ENCODE data around the gene EGFR. TPM values are rescaled to one million over a fixed set of nuclear protein-coding genes. Genes with fewer than 3 reads are reported as not detected.

Gene EGFR
- polyA plus RNA-seq, 1 of the 3 experiments (the other 2 are of a cell fraction): 37.6 TPM

- H3K9me3 ChIP-seq: no peaks in the 10 kb centered on the region
- H3K27me3 ChIP-seq (ENCODE audit: insufficient read depth): no peaks in the 10 kb centered on the region
- peaks cover 61 to 70% of the 10 kb centered on the region in 2 experiments for H3K4me1 ChIP-seq (ENCODE audit: control insufficient read depth in 1 of 2, insufficient read depth in 2 of 2, low read depth in 1 of 2, low read length in 1 of 2)
- H3K4me3 ChIP-seq (ENCODE audit: low read depth in 2 of 2, low read length in 1 of 2): no peak overlapping the region
- H3F3A ChIP-seq (replicated peaks; ENCODE audit: insufficient read depth): peaks cover 36% of the 10 kb centered on the region
- H3K9me2 ChIP-seq: no peaks in the 10 kb centered on the region
- POLR2A ChIA-PET: no interaction called here
- no peak overlapping the region for H2AFZ ChIP-seq (ENCODE audit: low read depth)
- no peak overlapping the region for H3K9ac ChIP-seq
- peaks cover 100% of the 10 kb centered on the region for H3K79me2 ChIP-seq (ENCODE audit: insufficient read depth)
- H3K4me2 ChIP-seq: peak overlapping the region; percentile 62
- peaks cover 60% of the 10 kb centered on the region for H4K20me1 ChIP-seq (ENCODE audit: insufficient read depth)
- CTCF ChIA-PET: interaction anchor here (1.2 to 1.7 kb wide), 2 partner anchors 58 to 147 kb away, joined by 3 to 7 read pairs; no protein-coding TSS in a partner anchor
- H3K36me3 ChIP-seq (replicated peaks in 1 of 2; ENCODE audit: control insufficient read depth in 1 of 2, insufficient read depth in 2 of 2, low read length in 1 of 2): peaks cover 0 to 9% of the 10 kb centered on the region in 2 experiments
- H3K27ac ChIP-seq (ENCODE audit: low read depth in 2 of 2, low read length in 1 of 2): peak overlapping the region; percentile 3 to 69; a peak in 2 of 4 replicates
- WGBS (ENCODE audit: low lambda C conversion rate): 90% methylated on average over 4 of the region's 4 CpGs
- no peak for TF ChIP-seq IRF3 (IDR thresholded peaks at IDR 0.05; ENCODE audit: low read depth, low read length)
- TF ChIP-seq YY1 (IDR thresholded peaks at IDR 0.05; ENCODE audit: low read depth): no peak
- TF ChIP-seq RXRA (IDR thresholded peaks at IDR 0.05; ENCODE audit: borderline replicate concordance, low read depth): peak; percentile 73; the same call in 1 of the 2 replicates
- no peak; the same call in 1 of the 2 replicates for TF ChIP-seq TEAD4 (IDR thresholded peaks at IDR 0.05; ENCODE audit: borderline replicate concordance, insufficient read depth)
- peak; percentile 71; the same call in 1 of the 2 replicates for TF ChIP-seq FOSL2 (IDR thresholded peaks at IDR 0.05; ENCODE audit: borderline replicate concordance, low read depth)
- no peak for TF ChIP-seq EP300 (IDR thresholded peaks at IDR 0.05; ENCODE audit: borderline replicate concordance in 1 of 2, low read depth in 1 of 2, low read length in 1 of 2)
- TF ChIP-seq POLR2AphosphoS5 (IDR thresholded peaks at IDR 0.05; ENCODE audit: low read depth, low read length): peak; percentile 26; the same call in 1 of the 2 replicates
- no peak for TF ChIP-seq EZH2phosphoT487 (IDR thresholded peaks at IDR 0.05; ENCODE audit: borderline replicate concordance, low read depth)
- TF ChIP-seq TCF12 (IDR thresholded peaks at IDR 0.05): peak; percentile 74
- TF ChIP-seq PBX3 (IDR thresholded peaks at IDR 0.05): peak; percentile 70
- peak; percentile 81 for TF ChIP-seq NFIC (IDR thresholded peaks at IDR 0.05; ENCODE audit: borderline replicate concordance)
- TF ChIP-seq JUND (IDR thresholded peaks at IDR 0.05): peak; percentile 81
- peak; percentile 32; the same call in 1 of the 2 replicates for TF ChIP-seq MEF2A (IDR thresholded peaks at IDR 0.05; ENCODE audit: borderline replicate concordance, low read depth)
- no peak for TF ChIP-seq ELF1 (IDR thresholded peaks at IDR 0.05)
- DNase-seq: no peak
Observed at GRCh38 chr7:55107946-55108345, 89.1 kb downstream of the EGFR start.

- Histone ChIP-seq H3F3A (replicated peaks; ENCODE audit: insufficient read depth) (peaks cover 34% of the 10 kb centered on the region), H3K36me3 (replicated peaks in 1 of 2; ENCODE audit: control insufficient read depth in 1 of 2, insufficient read depth in 2 of 2, low read length in 1 of 2) (peaks cover 0 to 4% of the 10 kb centered on the region in 2 experiments), H3K4me1 (ENCODE audit: control insufficient read depth in 1 of 2, insufficient read depth in 2 of 2, low read depth in 1 of 2, low read length in 1 of 2) (peaks cover 61 to 65% of the 10 kb centered on the region in 2 experiments), H3K4me2 (peak overlapping the region; percentile 62), H3K79me2 (ENCODE audit: insufficient read depth) (peaks cover 100% of the 10 kb centered on the region), H3K9ac (no peak overlapping the region), H4K20me1 (ENCODE audit: insufficient read depth) (peaks cover 60% of the 10 kb centered on the region), H3K9me3 (no peaks in the 10 kb centered on the region), H3K27ac (ENCODE audit: low read depth in 2 of 2, low read length in 1 of 2) (peak overlapping the region; percentile 3 to 69; a peak in 2 of 4 replicates), H3K4me3 (ENCODE audit: low read depth in 2 of 2, low read length in 1 of 2) (no peak overlapping the region), H3K27me3 (ENCODE audit: insufficient read depth) (no peaks in the 10 kb centered on the region), H2AFZ (ENCODE audit: low read depth) (no peak overlapping the region), H3K9me2 (no peaks in the 10 kb centered on the region)
- no peak for DNase-seq
- ChIA-PET CTCF (interaction anchor here (1.2 to 1.7 kb wide), 2 partner anchors 59 to 147 kb away, joined by 3 to 7 read pairs; no protein-coding TSS in a partner anchor), POLR2A (no interaction called here)
- WGBS (ENCODE audit: low lambda C conversion rate): 97% methylated on average over 5 of the region's 5 CpGs
- no peak for TF ChIP-seq ELF1 (IDR thresholded peaks at IDR 0.05)
- TF ChIP-seq NRF1 (IDR thresholded peaks at IDR 0.05; ENCODE audit: low read depth, low read length): no peak
- TF ChIP-seq CHD2 (IDR thresholded peaks at IDR 0.05; ENCODE audit: low read length, partially characterized antibody): no peak
- no peak for TF ChIP-seq RXRA (IDR thresholded peaks at IDR 0.05; ENCODE audit: borderline replicate concordance, low read depth)
- TF ChIP-seq EP300 (IDR thresholded peaks at IDR 0.05; ENCODE audit: borderline replicate concordance in 1 of 2, low read depth in 1 of 2, low read length in 1 of 2): no peak
- TF ChIP-seq PBX3 (IDR thresholded peaks at IDR 0.05): no peak
- no peak for TF ChIP-seq FOXJ3 (CRISPR knock-in tag; IDR thresholded peaks at IDR 0.05)
- TF ChIP-seq EZH2phosphoT487 (IDR thresholded peaks at IDR 0.05; ENCODE audit: borderline replicate concordance, low read depth): no peak
- TF ChIP-seq GATA2 (CRISPR knock-in tag; IDR thresholded peaks at IDR 0.05): no peak
- no peak for TF ChIP-seq SMC3 (IDR thresholded peaks at IDR 0.05; ENCODE audit: low read depth, low read length)
Observed at GRCh38 chr7:55108401-55108800, 89.6 kb downstream of the EGFR start.

Measured in SK-N-SH (cell line).